Endothelial cell of umbilical vein (primary cell): ENCODE measurements around the gene ANKAR.

Experiments
- EZH2 ChIP-seq: IDR thresholded peaks from 2 replicates; pipeline ENCODE4 v1.6.1; 2012; ENCODE audit warnings: borderline replicate concordance, low read depth, mild to moderate bottlenecking, moderate library complexity, low read length, inconsistent platforms; ENCODE audit not compliant: severe bottlenecking
- GATA2 ChIP-seq: IDR thresholded peaks from 2 replicates; pipeline ENCODE4 v1.7.0; 2011; ENCODE audit warnings: low read depth, mild to moderate bottlenecking, moderate library complexity, mixed read lengths, low read length; ENCODE audit not compliant: insufficient read length, insufficient read depth
- POLR2A ChIP-seq: IDR thresholded peaks from 2 replicates; pipeline ENCODE4 v1.6.1; 2012; ENCODE audit warnings: low read depth, mild to moderate bottlenecking, control low read depth, low read length
- TF ChIP-seq, protein P1 (sequence below), 2 donors: IDR thresholded peaks; 1 replicate in 1 of 2; 2 replicates in 1 of 2; pipeline ENCODE4 v1.5.1; 2011; ENCODE audit warnings: low read length in 2 of 2, mild to moderate bottlenecking in 2 of 2, moderate library complexity in 2 of 2, control low read depth in 1 of 2, inconsistent platforms in 1 of 2, low read depth in 1 of 2; ENCODE audit not compliant: insufficient read depth in 1 of 2; ENCODE audit errors: extremely low read depth in 1 of 2

DNA sequence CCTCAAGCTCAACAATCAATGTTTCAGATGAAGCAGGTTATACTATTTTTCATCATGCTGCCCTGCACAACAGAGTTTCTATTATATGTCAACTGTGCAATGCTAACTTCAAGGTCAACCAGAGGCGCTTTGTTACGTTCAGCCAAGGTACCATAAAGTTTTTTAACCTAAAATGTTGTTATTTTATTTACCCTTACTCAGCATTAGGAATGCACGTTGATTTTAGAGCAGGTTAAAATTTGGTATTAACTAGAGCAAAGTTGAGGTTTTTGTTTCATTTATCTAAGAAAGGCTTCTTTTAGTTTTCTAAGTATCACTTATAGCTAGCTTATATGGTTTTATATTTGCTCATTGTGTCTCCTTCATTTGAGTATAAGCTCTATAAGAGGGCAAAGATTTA lies 21.8 kb downstream of the ANKAR start:
- TF ChIP-seq, protein P1, sequence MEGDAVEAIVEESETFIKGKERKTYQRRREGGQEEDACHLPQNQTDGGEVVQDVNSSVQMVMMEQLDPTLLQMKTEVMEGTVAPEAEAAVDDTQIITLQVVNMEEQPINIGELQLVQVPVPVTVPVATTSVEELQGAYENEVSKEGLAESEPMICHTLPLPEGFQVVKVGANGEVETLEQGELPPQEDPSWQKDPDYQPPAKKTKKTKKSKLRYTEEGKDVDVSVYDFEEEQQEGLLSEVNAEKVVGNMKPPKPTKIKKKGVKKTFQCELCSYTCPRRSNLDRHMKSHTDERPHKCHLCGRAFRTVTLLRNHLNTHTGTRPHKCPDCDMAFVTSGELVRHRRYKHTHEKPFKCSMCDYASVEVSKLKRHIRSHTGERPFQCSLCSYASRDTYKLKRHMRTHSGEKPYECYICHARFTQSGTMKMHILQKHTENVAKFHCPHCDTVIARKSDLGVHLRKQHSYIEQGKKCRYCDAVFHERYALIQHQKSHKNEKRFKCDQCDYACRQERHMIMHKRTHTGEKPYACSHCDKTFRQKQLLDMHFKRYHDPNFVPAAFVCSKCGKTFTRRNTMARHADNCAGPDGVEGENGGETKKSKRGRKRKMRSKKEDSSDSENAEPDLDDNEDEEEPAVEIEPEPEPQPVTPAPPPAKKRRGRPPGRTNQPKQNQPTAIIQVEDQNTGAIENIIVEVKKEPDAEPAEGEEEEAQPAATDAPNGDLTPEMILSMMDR (IDR thresholded peaks at IDR 0.05; ENCODE audit: extremely low read depth in 1 of 2, insufficient read depth in 1 of 2, low read depth in 1 of 2, low read length in 2 of 2): no peak
- TF ChIP-seq EZH2 (no peak), POLR2A (no peak), GATA2 (no peak)
